WTC11 (cell line): ENCODE data around the gene POFUT2. TPM values are rescaled to one million over a fixed set of nuclear protein-coding genes. Genes with fewer than 3 reads are reported as not detected.

Experiments
- ATAC-seq: fragments of 200-7000 bp; cut with Tn5 transposase; 2 replicates; pipeline ENCODE4 v1.10.0; 2021; ENCODE audit warnings: mild to moderate bottlenecking, moderate library complexity
- CTCF ChIA-PET: fragments of 300-600 bp; sonication (Branson Sonifier 250); formaldehyde crosslinking; loops from one replicate; lab custom pipeline; 2021; ENCODE audit warnings: antibody characterized with exemption; lab: Charles Lee
- POLR2A ChIA-PET: fragments of 350-600 bp; sonication (Branson Sonifier 250); formaldehyde crosslinking; loops from one replicate; lab custom pipeline; 2021; ENCODE audit warnings: antibody characterized with exemption; lab: Charles Lee
- DNase-seq: peaks from one replicate; pipeline ENCODE4 v3.0.0; 2021; ENCODE audit warnings: low spot score
- H3K27ac Mint-ChIP-seq: 2 replicates; pipeline ENCODE4 v1.8.0; 2021; ENCODE audit warnings: mixed read lengths
- H3K27me3 Mint-ChIP-seq: 2 replicates; pipeline ENCODE4 v1.8.0; 2021; ENCODE audit warnings: low read depth, mild to moderate bottlenecking, moderate library complexity, mixed read lengths
- H3K36me3 Mint-ChIP-seq: 2 replicates; pipeline ENCODE4 v1.8.0; 2021; ENCODE audit warnings: mixed read lengths
- H3K4me1 Mint-ChIP-seq: 2 replicates; pipeline ENCODE4 v1.8.0; 2022; ENCODE audit warnings: mixed read lengths
- H3K4me3 Mint-ChIP-seq: 2 replicates; pipeline ENCODE4 v1.8.0; 2021; ENCODE audit warnings: mild to moderate bottlenecking, moderate library complexity, mixed read lengths
- H3K9me3 Mint-ChIP-seq: 2 replicates; pipeline ENCODE4 v1.8.0; 2021; ENCODE audit warnings: mixed read lengths
- ATF1 ChIP-seq: sonication (generic); formaldehyde crosslinking; IDR thresholded peaks from 2 replicates; pipeline ENCODE4 v1.8.1; 2023; ENCODE audit warnings: mild to moderate bottlenecking, moderate library complexity, missing genetic modification reagents
- ETV6 ChIP-seq: sonication (generic); formaldehyde crosslinking; IDR thresholded peaks from 2 replicates; pipeline ENCODE4 v1.8.1; 2022; ENCODE audit warnings: mild to moderate bottlenecking, missing genetic modification reagents
- JAZF1 ChIP-seq: fragments of 250-450 bp; sonication (Bioruptor Pico); IDR thresholded peaks from 2 replicates; pipeline ENCODE4 v1.9.0; 2021; ENCODE audit warnings: moderate library complexity, mild to moderate bottlenecking, inconsistent platforms
- NFYB ChIP-seq: sonication (generic); formaldehyde crosslinking; conservative IDR thresholded peaks from 2 replicates; pipeline ENCODE4 v1.8.0; 2022; ENCODE audit warnings: low read depth, missing genetic modification reagents
- PRRX2 ChIP-seq: fragments of 250-450 bp; sonication (Bioruptor Pico); IDR thresholded peaks from 2 replicates; pipeline ENCODE4 v1.8.0; 2021; ENCODE audit warnings: mild to moderate bottlenecking
- RELA ChIP-seq: sonication (generic); formaldehyde crosslinking; IDR thresholded peaks from 2 replicates; pipeline ENCODE4 v1.8.1; 2022; ENCODE audit warnings: missing genetic modification reagents, mild to moderate bottlenecking, borderline replicate concordance
- SP1 ChIP-seq: sonication (generic); formaldehyde crosslinking; conservative IDR thresholded peaks from 2 replicates; pipeline ENCODE4 v1.8.1; 2022; ENCODE audit warnings: missing genetic modification reagents
- ZBTB21 ChIP-seq: sonication (generic); formaldehyde crosslinking; IDR thresholded peaks from 2 replicates; pipeline ENCODE4 v1.8.1; 2023; ENCODE audit warnings: mild to moderate bottlenecking, missing genetic modification reagents, borderline replicate concordance
- ZNF232 ChIP-seq: sonication (generic); formaldehyde crosslinking; IDR thresholded peaks from 2 replicates; pipeline ENCODE4 v1.8.0; 2022; ENCODE audit warnings: mild to moderate bottlenecking, missing genetic modification reagents
- ZNF423 ChIP-seq: fragments of 250-450 bp; sonication (Bioruptor Pico); IDR thresholded peaks from 2 replicates; pipeline ENCODE4 v2.1.2; 2022; ENCODE audit warnings: mild to moderate bottlenecking, moderate library complexity
- ZNF671 ChIP-seq: fragments of 250-450 bp; sonication (Bioruptor Pico); IDR thresholded peaks from 2 replicates; pipeline ENCODE4 v1.8.0; 2021; ENCODE audit warnings: mild to moderate bottlenecking
- total RNA-seq: library from RNA; stranded (reverse); gene quantifications from 3 replicates; pipeline ENCODE4 v1.2.3, GENCODE V29; 2021
- TF ChIP-seq, protein P1 (sequence below): fragments of 250-450 bp; sonication (Bioruptor Pico); IDR thresholded peaks from 2 replicates; pipeline ENCODE4 v1.9.0; 2021; ENCODE audit warnings: mild to moderate bottlenecking
- TF ChIP-seq, protein P2 (sequence below): sonication (generic); formaldehyde crosslinking; IDR thresholded peaks from 2 replicates; pipeline ENCODE4 v1.8.0; 2022; ENCODE audit warnings: missing genetic modification reagents
- TF ChIP-seq, protein P3 (sequence below): fragments of 250-450 bp; sonication (Bioruptor Pico); IDR thresholded peaks from 2 replicates; pipeline ENCODE4 v1.9.0; 2021; ENCODE audit warnings: mild to moderate bottlenecking, borderline replicate concordance
- TF ChIP-seq, protein P4 (sequence below): fragments of 250-450 bp; sonication (Bioruptor Pico); conservative IDR thresholded peaks from 2 replicates; pipeline ENCODE4 v1.9.0; 2021; ENCODE audit warnings: mild to moderate bottlenecking
- TF ChIP-seq, protein P5 (sequence below): sonication (generic); formaldehyde crosslinking; IDR thresholded peaks from 2 replicates; pipeline ENCODE4 v1.8.1; 2023; ENCODE audit warnings: mild to moderate bottlenecking, missing genetic modification reagents, borderline replicate concordance
- TF ChIP-seq, protein P6 (sequence below): sonication (generic); formaldehyde crosslinking; IDR thresholded peaks from 2 replicates; pipeline ENCODE4 v1.8.1; 2022; ENCODE audit warnings: low read depth, mild to moderate bottlenecking, moderate library complexity, missing genetic modification reagents, borderline replicate concordance
- TF ChIP-seq, protein P7 (sequence below): sonication (generic); formaldehyde crosslinking; IDR thresholded peaks from 2 replicates; pipeline ENCODE4 v1.8.1; 2022; ENCODE audit warnings: missing genetic modification reagents, borderline replicate concordance

POFUT2 gene
- total RNA-seq, 1 experiment from 2014 or later: 39.7 TPM

DNA sequence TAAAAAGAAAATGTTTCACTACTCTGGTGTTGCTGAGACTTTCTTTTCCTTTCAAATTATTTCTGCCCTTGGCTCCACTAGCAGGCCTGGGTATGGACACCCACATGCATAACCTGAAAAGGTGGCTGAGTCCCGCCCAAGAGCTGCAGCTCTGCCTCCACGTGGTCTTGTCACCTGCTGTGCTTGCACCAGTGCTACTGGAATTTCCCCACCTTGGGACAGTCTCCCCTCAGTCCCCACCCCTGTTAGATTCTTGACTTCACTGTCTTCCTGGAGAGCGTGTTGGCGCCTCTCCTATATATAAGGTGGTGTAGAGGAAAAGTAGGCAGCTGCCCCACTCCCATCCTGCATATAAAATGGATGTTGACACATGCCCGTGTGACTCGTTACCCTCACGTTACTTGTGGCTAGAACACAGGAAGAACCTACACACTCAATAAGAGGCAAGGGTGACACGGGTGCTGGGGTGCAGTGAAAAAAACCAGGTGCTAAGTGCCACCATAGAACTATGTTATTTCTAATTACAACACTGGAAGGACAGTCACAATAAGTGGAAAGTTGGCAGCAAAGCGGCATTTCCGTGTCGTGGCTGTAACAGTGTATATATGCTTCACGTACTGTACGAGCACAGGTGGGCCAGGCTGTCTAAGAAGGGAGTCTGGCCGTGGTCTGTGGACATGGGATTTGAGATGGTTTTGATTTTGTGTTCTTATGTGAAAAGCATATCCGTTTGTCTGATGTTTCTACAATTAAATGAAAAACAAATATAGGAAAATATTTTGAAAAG lies 61.0 kb downstream of the POFUT2 start:
- CTCF ChIA-PET: interaction anchor here (1.0 to 1.6 kb wide), 4 partner anchors 10 to 88 kb away, joined by 3 to 5 read pairs (median 4); no protein-coding TSS in a partner anchor
- TF ChIP-seq, protein P1, sequence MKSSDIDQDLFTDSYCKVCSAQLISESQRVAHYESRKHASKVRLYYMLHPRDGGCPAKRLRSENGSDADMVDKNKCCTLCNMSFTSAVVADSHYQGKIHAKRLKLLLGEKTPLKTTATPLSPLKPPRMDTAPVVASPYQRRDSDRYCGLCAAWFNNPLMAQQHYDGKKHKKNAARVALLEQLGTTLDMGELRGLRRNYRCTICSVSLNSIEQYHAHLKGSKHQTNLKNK (CRISPR knock-in tag): no peak
- TF ChIP-seq, protein P2, sequence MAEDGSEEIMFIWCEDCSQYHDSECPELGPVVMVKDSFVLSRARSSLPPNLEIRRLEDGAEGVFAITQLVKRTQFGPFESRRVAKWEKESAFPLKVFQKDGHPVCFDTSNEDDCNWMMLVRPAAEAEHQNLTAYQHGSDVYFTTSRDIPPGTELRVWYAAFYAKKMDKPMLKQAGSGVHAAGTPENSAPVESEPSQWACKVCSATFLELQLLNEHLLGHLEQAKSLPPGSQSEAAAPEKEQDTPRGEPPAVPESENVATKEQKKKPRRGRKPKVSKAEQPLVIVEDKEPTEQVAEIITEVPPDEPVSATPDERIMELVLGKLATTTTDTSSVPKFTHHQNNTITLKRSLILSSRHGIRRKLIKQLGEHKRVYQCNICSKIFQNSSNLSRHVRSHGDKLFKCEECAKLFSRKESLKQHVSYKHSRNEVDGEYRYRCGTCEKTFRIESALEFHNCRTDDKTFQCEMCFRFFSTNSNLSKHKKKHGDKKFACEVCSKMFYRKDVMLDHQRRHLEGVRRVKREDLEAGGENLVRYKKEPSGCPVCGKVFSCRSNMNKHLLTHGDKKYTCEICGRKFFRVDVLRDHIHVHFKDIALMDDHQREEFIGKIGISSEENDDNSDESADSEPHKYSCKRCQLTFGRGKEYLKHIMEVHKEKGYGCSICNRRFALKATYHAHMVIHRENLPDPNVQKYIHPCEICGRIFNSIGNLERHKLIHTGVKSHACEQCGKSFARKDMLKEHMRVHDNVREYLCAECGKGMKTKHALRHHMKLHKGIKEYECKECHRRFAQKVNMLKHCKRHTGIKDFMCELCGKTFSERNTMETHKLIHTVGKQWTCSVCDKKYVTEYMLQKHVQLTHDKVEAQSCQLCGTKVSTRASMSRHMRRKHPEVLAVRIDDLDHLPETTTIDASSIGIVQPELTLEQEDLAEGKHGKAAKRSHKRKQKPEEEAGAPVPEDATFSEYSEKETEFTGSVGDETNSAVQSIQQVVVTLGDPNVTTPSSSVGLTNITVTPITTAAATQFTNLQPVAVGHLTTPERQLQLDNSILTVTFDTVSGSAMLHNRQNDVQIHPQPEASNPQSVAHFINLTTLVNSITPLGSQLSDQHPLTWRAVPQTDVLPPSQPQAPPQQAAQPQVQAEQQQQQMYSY: no peak
- TF ChIP-seq, protein P3, sequence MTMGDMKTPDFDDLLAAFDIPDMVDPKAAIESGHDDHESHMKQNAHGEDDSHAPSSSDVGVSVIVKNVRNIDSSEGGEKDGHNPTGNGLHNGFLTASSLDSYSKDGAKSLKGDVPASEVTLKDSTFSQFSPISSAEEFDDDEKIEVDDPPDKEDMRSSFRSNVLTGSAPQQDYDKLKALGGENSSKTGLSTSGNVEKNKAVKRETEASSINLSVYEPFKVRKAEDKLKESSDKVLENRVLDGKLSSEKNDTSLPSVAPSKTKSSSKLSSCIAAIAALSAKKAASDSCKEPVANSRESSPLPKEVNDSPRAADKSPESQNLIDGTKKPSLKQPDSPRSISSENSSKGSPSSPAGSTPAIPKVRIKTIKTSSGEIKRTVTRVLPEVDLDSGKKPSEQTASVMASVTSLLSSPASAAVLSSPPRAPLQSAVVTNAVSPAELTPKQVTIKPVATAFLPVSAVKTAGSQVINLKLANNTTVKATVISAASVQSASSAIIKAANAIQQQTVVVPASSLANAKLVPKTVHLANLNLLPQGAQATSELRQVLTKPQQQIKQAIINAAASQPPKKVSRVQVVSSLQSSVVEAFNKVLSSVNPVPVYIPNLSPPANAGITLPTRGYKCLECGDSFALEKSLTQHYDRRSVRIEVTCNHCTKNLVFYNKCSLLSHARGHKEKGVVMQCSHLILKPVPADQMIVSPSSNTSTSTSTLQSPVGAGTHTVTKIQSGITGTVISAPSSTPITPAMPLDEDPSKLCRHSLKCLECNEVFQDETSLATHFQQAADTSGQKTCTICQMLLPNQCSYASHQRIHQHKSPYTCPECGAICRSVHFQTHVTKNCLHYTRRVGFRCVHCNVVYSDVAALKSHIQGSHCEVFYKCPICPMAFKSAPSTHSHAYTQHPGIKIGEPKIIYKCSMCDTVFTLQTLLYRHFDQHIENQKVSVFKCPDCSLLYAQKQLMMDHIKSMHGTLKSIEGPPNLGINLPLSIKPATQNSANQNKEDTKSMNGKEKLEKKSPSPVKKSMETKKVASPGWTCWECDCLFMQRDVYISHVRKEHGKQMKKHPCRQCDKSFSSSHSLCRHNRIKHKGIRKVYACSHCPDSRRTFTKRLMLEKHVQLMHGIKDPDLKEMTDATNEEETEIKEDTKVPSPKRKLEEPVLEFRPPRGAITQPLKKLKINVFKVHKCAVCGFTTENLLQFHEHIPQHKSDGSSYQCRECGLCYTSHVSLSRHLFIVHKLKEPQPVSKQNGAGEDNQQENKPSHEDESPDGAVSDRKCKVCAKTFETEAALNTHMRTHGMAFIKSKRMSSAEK (CRISPR knock-in tag): no peak
- TF ChIP-seq ZNF423 (CRISPR knock-in tag) (no peak), JAZF1 (CRISPR knock-in tag) (no peak), ZNF671 (CRISPR knock-in tag) (no peak), ZNF232 (CRISPR knock-in tag) (no peak), PRRX2 (CRISPR knock-in tag) (no peak), NFYB (CRISPR knock-in tag) (no peak), RELA (CRISPR knock-in tag) (no peak), SP1 (no peak), ZBTB21 (CRISPR knock-in tag) (no peak), ATF1 (CRISPR knock-in tag) (no peak), ETV6 (CRISPR knock-in tag) (no peak)
- TF ChIP-seq, protein P4, sequence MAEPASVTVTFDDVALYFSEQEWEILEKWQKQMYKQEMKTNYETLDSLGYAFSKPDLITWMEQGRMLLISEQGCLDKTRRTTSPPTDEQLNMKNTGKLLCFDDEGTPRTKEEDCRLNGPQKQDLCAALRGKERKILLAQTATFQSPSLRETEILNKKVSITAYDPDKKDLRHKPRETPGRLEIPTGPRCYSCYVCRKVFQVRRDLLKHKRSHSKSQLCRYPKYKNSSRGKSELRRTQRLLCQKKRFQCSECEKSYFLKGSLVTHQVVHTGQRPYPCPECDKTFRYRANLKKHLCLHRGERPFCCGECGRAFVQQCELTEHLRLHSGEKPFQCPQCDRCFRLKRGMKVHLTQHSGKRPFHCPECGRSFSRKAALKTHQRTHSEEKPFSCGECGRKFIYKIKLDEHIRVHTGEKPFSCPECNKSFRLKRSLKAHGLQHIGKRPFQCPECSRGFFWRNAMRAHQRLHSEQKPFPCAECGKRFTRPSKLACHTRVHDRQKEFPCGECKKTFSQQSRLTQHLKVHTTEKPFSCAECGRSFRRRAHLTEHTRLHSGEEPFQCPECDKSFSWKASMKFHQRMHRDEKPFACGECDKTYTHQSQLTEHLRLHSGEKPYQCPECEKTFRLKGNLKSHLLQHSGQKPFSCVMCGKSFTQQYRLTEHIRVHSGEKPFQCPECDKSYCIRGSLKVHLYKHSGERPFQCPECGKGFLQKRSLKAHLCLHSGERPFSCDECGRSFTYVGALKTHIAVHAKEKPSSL (CRISPR knock-in tag): no peak
- TF ChIP-seq, protein P5, sequence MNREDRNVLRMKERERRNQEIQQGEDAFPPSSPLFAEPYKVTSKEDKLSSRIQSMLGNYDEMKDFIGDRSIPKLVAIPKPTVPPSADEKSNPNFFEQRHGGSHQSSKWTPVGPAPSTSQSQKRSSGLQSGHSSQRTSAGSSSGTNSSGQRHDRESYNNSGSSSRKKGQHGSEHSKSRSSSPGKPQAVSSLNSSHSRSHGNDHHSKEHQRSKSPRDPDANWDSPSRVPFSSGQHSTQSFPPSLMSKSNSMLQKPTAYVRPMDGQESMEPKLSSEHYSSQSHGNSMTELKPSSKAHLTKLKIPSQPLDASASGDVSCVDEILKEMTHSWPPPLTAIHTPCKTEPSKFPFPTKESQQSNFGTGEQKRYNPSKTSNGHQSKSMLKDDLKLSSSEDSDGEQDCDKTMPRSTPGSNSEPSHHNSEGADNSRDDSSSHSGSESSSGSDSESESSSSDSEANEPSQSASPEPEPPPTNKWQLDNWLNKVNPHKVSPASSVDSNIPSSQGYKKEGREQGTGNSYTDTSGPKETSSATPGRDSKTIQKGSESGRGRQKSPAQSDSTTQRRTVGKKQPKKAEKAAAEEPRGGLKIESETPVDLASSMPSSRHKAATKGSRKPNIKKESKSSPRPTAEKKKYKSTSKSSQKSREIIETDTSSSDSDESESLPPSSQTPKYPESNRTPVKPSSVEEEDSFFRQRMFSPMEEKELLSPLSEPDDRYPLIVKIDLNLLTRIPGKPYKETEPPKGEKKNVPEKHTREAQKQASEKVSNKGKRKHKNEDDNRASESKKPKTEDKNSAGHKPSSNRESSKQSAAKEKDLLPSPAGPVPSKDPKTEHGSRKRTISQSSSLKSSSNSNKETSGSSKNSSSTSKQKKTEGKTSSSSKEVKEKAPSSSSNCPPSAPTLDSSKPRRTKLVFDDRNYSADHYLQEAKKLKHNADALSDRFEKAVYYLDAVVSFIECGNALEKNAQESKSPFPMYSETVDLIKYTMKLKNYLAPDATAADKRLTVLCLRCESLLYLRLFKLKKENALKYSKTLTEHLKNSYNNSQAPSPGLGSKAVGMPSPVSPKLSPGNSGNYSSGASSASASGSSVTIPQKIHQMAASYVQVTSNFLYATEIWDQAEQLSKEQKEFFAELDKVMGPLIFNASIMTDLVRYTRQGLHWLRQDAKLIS (CRISPR knock-in tag): no peak
- TF ChIP-seq, protein P6, sequence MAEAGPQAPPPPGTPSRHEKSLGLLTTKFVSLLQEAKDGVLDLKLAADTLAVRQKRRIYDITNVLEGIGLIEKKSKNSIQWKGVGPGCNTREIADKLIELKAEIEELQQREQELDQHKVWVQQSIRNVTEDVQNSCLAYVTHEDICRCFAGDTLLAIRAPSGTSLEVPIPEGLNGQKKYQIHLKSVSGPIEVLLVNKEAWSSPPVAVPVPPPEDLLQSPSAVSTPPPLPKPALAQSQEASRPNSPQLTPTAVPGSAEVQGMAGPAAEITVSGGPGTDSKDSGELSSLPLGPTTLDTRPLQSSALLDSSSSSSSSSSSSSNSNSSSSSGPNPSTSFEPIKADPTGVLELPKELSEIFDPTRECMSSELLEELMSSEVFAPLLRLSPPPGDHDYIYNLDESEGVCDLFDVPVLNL (CRISPR knock-in tag): no peak
- TF ChIP-seq, protein P7, sequence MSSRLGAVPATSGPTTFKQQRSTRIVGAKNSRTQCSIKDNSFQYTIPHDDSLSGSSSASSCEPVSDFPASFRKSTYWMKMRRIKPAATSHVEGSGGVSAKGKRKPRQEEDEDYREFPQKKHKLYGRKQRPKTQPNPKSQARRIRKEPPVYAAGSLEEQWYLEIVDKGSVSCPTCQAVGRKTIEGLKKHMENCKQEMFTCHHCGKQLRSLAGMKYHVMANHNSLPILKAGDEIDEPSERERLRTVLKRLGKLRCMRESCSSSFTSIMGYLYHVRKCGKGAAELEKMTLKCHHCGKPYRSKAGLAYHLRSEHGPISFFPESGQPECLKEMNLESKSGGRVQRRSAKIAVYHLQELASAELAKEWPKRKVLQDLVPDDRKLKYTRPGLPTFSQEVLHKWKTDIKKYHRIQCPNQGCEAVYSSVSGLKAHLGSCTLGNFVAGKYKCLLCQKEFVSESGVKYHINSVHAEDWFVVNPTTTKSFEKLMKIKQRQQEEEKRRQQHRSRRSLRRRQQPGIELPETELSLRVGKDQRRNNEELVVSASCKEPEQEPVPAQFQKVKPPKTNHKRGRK (CRISPR knock-in tag): no peak

More for the DNA sequence above, 61.0 kb downstream of the POFUT2 start:
- Mint-ChIP-seq H3K27ac (no peak overlapping the region), H3K4me3 (no peak overlapping the region), H3K9me3 (no peaks in the 10 kb centered on the region), H3K36me3 (no peaks in the 10 kb centered on the region), H3K4me1 (0 out of 2 replicates have a peak, but pooled peaks cover 2% of the 10 kb centered on the region), H3K27me3 (no peaks in the 10 kb centered on the region; the same call in 1 of the 2 replicates)
- POLR2A ChIA-PET: no interaction called here
- ATAC-seq (no peak), DNase-seq (no peak)
